ENCODE data around the gene CACNB4. TPM values are rescaled to one million over a fixed set of nuclear protein-coding genes. Genes with fewer than 3 reads are reported as not detected.

The CACNB4 gene
- total and polyA plus RNA-seq, 9 of the 15 experiments (the other 6 are each of a cell fraction or from before 2014, with no cell fraction given) = 0.01 to 0.20 (median 0.04) TPM; not detected in 1

DNA sequence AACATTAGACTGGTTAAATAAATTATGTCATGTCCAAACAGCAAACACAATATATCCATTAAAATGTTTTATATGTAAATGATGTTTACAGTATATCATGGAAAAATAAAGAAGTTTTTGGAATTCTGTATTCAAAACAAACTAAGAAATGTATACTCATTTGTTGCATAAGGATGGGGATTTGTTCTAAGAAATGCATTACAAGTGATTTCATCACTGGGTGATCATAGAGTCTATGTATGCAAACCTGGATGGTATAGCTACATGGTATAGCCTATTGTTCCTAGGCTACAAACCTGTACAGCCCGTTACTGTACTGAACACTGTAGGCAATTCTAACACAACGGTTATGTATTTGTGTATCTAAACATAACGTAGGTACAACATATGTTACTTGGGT is 305.7 kb downstream of the CACNB4 start (continued):
- TF ChIP-seq, protein P1, sequence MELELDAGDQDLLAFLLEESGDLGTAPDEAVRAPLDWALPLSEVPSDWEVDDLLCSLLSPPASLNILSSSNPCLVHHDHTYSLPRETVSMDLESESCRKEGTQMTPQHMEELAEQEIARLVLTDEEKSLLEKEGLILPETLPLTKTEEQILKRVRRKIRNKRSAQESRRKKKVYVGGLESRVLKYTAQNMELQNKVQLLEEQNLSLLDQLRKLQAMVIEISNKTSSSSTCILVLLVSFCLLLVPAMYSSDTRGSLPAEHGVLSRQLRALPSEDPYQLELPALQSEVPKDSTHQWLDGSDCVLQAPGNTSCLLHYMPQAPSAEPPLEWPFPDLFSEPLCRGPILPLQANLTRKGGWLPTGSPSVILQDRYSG (tag; conservative IDR thresholded peaks at IDR 0.05; ENCODE audit: low read depth) = no peak
- no peak for TF ChIP-seq NFYB (IDR thresholded peaks at IDR 0.05; ENCODE audit: extremely low read depth, insufficient read length)
- TF ChIP-seq TRIM24 (IDR thresholded peaks at IDR 0.05) = peak in 1 of 2 experiments; percentile 91; a peak in 2 of 4 replicates
- TF ChIP-seq HMG20A (CRISPR knock-in tag; conservative IDR thresholded peaks at IDR 0.05) = no peak
- no peak for TF ChIP-seq NR1H2 (CRISPR knock-in tag; IDR thresholded peaks at IDR 0.05)
- TF ChIP-seq, protein P2, sequence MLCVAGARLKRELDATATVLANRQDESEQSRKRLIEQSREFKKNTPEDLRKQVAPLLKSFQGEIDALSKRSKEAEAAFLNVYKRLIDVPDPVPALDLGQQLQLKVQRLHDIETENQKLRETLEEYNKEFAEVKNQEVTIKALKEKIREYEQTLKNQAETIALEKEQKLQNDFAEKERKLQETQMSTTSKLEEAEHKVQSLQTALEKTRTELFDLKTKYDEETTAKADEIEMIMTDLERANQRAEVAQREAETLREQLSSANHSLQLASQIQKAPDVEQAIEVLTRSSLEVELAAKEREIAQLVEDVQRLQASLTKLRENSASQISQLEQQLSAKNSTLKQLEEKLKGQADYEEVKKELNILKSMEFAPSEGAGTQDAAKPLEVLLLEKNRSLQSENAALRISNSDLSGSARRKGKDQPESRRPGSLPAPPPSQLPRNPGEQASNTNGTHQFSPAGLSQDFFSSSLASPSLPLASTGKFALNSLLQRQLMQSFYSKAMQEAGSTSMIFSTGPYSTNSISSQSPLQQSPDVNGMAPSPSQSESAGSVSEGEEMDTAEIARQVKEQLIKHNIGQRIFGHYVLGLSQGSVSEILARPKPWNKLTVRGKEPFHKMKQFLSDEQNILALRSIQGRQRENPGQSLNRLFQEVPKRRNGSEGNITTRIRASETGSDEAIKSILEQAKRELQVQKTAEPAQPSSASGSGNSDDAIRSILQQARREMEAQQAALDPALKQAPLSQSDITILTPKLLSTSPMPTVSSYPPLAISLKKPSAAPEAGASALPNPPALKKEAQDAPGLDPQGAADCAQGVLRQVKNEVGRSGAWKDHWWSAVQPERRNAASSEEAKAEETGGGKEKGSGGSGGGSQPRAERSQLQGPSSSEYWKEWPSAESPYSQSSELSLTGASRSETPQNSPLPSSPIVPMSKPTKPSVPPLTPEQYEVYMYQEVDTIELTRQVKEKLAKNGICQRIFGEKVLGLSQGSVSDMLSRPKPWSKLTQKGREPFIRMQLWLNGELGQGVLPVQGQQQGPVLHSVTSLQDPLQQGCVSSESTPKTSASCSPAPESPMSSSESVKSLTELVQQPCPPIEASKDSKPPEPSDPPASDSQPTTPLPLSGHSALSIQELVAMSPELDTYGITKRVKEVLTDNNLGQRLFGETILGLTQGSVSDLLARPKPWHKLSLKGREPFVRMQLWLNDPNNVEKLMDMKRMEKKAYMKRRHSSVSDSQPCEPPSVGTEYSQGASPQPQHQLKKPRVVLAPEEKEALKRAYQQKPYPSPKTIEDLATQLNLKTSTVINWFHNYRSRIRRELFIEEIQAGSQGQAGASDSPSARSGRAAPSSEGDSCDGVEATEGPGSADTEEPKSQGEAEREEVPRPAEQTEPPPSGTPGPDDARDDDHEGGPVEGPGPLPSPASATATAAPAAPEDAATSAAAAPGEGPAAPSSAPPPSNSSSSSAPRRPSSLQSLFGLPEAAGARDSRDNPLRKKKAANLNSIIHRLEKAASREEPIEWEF (CRISPR knock-in tag; IDR thresholded peaks at IDR 0.05) = no peak
- TF ChIP-seq, protein P3, sequence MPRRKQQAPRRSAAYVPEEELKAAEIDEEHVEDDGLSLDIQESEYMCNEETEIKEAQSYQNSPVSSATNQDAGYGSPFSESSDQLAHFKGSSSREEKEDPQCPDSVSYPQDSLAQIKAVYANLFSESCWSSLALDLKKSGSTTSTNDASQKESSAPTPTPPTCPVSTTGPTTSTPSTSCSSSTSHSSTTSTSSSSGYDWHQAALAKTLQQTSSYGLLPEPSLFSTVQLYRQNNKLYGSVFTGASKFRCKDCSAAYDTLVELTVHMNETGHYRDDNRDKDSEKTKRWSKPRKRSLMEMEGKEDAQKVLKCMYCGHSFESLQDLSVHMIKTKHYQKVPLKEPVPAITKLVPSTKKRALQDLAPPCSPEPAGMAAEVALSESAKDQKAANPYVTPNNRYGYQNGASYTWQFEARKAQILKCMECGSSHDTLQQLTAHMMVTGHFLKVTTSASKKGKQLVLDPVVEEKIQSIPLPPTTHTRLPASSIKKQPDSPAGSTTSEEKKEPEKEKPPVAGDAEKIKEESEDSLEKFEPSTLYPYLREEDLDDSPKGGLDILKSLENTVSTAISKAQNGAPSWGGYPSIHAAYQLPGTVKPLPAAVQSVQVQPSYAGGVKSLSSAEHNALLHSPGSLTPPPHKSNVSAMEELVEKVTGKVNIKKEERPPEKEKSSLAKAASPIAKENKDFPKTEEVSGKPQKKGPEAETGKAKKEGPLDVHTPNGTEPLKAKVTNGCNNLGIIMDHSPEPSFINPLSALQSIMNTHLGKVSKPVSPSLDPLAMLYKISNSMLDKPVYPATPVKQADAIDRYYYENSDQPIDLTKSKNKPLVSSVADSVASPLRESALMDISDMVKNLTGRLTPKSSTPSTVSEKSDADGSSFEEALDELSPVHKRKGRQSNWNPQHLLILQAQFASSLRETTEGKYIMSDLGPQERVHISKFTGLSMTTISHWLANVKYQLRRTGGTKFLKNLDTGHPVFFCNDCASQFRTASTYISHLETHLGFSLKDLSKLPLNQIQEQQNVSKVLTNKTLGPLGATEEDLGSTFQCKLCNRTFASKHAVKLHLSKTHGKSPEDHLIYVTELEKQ (CRISPR knock-in tag; IDR thresholded peaks at IDR 0.05) = no peak
- TF ChIP-seq, protein P4, sequence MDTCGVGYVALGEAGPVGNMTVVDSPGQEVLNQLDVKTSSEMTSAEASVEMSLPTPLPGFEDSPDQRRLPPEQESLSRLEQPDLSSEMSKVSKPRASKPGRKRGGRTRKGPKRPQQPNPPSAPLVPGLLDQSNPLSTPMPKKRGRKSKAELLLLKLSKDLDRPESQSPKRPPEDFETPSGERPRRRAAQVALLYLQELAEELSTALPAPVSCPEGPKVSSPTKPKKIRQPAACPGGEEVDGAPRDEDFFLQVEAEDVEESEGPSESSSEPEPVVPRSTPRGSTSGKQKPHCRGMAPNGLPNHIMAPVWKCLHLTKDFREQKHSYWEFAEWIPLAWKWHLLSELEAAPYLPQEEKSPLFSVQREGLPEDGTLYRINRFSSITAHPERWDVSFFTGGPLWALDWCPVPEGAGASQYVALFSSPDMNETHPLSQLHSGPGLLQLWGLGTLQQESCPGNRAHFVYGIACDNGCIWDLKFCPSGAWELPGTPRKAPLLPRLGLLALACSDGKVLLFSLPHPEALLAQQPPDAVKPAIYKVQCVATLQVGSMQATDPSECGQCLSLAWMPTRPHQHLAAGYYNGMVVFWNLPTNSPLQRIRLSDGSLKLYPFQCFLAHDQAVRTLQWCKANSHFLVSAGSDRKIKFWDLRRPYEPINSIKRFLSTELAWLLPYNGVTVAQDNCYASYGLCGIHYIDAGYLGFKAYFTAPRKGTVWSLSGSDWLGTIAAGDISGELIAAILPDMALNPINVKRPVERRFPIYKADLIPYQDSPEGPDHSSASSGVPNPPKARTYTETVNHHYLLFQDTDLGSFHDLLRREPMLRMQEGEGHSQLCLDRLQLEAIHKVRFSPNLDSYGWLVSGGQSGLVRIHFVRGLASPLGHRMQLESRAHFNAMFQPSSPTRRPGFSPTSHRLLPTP (IDR thresholded peaks at IDR 0.05; ENCODE audit: borderline replicate concordance, extremely low read depth, insufficient read length) = no peak
- TF ChIP-seq POLR3G (IDR thresholded peaks at IDR 0.05; ENCODE audit: extremely low read depth, insufficient read length, insufficient replicate concordance) = no peak
- no peak for TF ChIP-seq MIER1 (IDR thresholded peaks at IDR 0.05; ENCODE audit: low read depth)
- no peak for TF ChIP-seq ILK (tag; IDR thresholded peaks at IDR 0.05; ENCODE audit: borderline replicate concordance, low read depth)
- TF ChIP-seq HDAC6 (IDR thresholded peaks at IDR 0.05; ENCODE audit: low read depth, low read length) = no peak
- TF ChIP-seq MAFK (IDR thresholded peaks at IDR 0.05; ENCODE audit: low read length) = no peak
- TF ChIP-seq YBX1 (IDR thresholded peaks at IDR 0.05) = no peak
- no peak for TF ChIP-seq KDM4B (IDR thresholded peaks at IDR 0.05; ENCODE audit: borderline replicate concordance in 2 of 2, low read depth in 1 of 2)
- TF ChIP-seq HCFC1 (IDR thresholded peaks at IDR 0.05; ENCODE audit: low read depth, low read length) = no peak

All from K562 (cell line).